Endothelial cell of umbilical vein (primary cell): ENCODE measurements around the gene CA11. TPM values are rescaled to one million over a fixed set of nuclear protein-coding genes. Genes with fewer than 3 reads are reported as not detected.

ENCODE experiments used
- BruUV-seq: library from RNA; stranded (reverse); fragments of 400-500 nt; replicated peaks from 2 replicates; lab custom pipeline; 2021; lab: Mats Ljungman, UMichigan
- CTCF ChIA-PET: fragments of 300-600, 350-600 bp; sonication (Branson Sonifier 250); formaldehyde crosslinking; loops from one replicate; lab custom pipeline; 2021; ENCODE audit warnings: antibody characterized with exemption, inconsistent platforms; lab: Charles Lee
- POLR2A ChIA-PET: fragments of 300-600, 350-600 bp; sonication (Branson Sonifier 250); formaldehyde crosslinking; loops from one replicate; lab custom pipeline; 2021; ENCODE audit warnings: antibody characterized with exemption, inconsistent platforms; lab: Charles Lee
- DNase-seq: peaks from one replicate; pipeline ENCODE4 v3.0.0-alpha.2; 2011; ENCODE audit warnings: low read depth, low spot score
- FAIRE-seq: peaks from 2 replicates; lab custom pipeline; 2011; peaks lifted over from hg19 to GRCh38; lab: Jason Lieb, UNC
- H2AFZ ChIP-seq: 2 replicates; pipeline ENCODE4 v1.6.0; 2012; ENCODE audit warnings: low read depth, low read length, control low read depth, inconsistent platforms
- H3K27ac ChIP-seq: 2 replicates; pipeline ENCODE4 v1.5.1; 2011; ENCODE audit warnings: low read depth, mild to moderate bottlenecking, control low read depth, low read length, moderate library complexity; ENCODE audit not compliant: insufficient read depth
- H3K27me3 ChIP-seq, 2 experiments: 2 replicates each; pipeline versions ENCODE4 v1.6.0 to v1.6.1; 2011; ENCODE audit warnings: low read length in 2 of 2, mixed read lengths in 1 of 2; ENCODE audit not compliant: control insufficient read depth in 2 of 2, insufficient read depth in 2 of 2
- H3K36me3 ChIP-seq, 2 experiments: 2 replicates in 1 of 2; 3 replicates in 1 of 2; pipeline ENCODE4 v1.5.1; 2011; ENCODE audit warnings: low read length in 2 of 2, mild to moderate bottlenecking in 1 of 2, moderate library complexity in 1 of 2; ENCODE audit not compliant: control insufficient read depth in 2 of 2, insufficient read depth in 2 of 2; ENCODE audit errors: extremely low read depth in 1 of 2
- H3K4me1 ChIP-seq: 3 replicates; pipeline ENCODE4 v1.5.1; 2011; ENCODE audit warnings: mild to moderate bottlenecking, low read length; ENCODE audit not compliant: control insufficient read depth, insufficient read depth; ENCODE audit errors: extremely low read depth
- H3K4me2 ChIP-seq: 2 replicates; pipeline ENCODE4 v1.6.1; 2011; ENCODE audit warnings: low read length, control low read depth, mixed read lengths; ENCODE audit not compliant: insufficient read depth
- H3K4me3 ChIP-seq, 3 experiments: fragments of 200-600 bp in 1 of 3; sonication (generic), shearing (Covaris generic) in 1 of 3; replicated peaks in 1 of 3; 2 replicates each; pipeline ENCODE4 v1.5.1; 2011 to 2016; ENCODE audit warnings: control low read depth in 3 of 3, low read length in 3 of 3, mild to moderate bottlenecking in 2 of 3, inconsistent platforms in 1 of 3, low read depth in 1 of 3, moderate library complexity in 1 of 3; ENCODE audit not compliant: insufficient read depth in 1 of 3
- H3K79me2 ChIP-seq: 2 replicates; pipeline ENCODE4 v1.6.0; 2012; ENCODE audit warnings: low read length, inconsistent platforms; ENCODE audit not compliant: control insufficient read depth, insufficient read depth
- H3K9ac ChIP-seq: replicated peaks from 2 replicates; pipeline ENCODE3; 2011; ENCODE audit warnings: low read length, control low read depth; ENCODE audit not compliant: insufficient read depth; ENCODE audit errors: extremely low read depth
- H3K9me1 ChIP-seq: replicated peaks from 3 replicates; pipeline ENCODE4 v1.6.0; 2011; ENCODE audit warnings: mild to moderate bottlenecking, low read length; ENCODE audit not compliant: control insufficient read depth, insufficient read depth; ENCODE audit errors: extremely low read depth
- H3K9me3 ChIP-seq: replicated peaks from 2 replicates; pipeline ENCODE4 v1.5.1; 2012; ENCODE audit warnings: low read length, inconsistent platforms; ENCODE audit not compliant: control insufficient read depth, insufficient read depth
- H4K20me1 ChIP-seq: replicated peaks from 2 replicates; pipeline ENCODE3; 2011; ENCODE audit warnings: mild to moderate bottlenecking, low read length; ENCODE audit not compliant: control insufficient read depth, insufficient read depth; ENCODE audit errors: extremely low read depth
- EZH2 ChIP-seq: IDR thresholded peaks from 2 replicates; pipeline ENCODE4 v1.6.1; 2012; ENCODE audit warnings: borderline replicate concordance, low read depth, mild to moderate bottlenecking, moderate library complexity, low read length, inconsistent platforms; ENCODE audit not compliant: severe bottlenecking
- FOS ChIP-seq: IDR thresholded peaks from 2 replicates; pipeline ENCODE4 v1.6.1; 2011; ENCODE audit warnings: mild to moderate bottlenecking, low read length, moderate library complexity, borderline replicate concordance; ENCODE audit not compliant: insufficient read depth
- GATA2 ChIP-seq: IDR thresholded peaks from 2 replicates; pipeline ENCODE4 v1.7.0; 2011; ENCODE audit warnings: low read depth, mild to moderate bottlenecking, moderate library complexity, mixed read lengths, low read length; ENCODE audit not compliant: insufficient read length, insufficient read depth
- JUN ChIP-seq: IDR thresholded peaks from 2 replicates; pipeline ENCODE4 v1.6.1; 2011; ENCODE audit warnings: borderline replicate concordance, low read depth; ENCODE audit not compliant: insufficient read length, insufficient read depth
- MYC ChIP-seq: IDR thresholded peaks from one replicate; pipeline ENCODE4 v1.6.1; 2011; ENCODE audit warnings: mild to moderate bottlenecking, low read depth, low read length
- POLR2A ChIP-seq: IDR thresholded peaks from 2 replicates; pipeline ENCODE4 v1.6.1; 2012; ENCODE audit warnings: low read depth, mild to moderate bottlenecking, control low read depth, low read length
- dilution Hi-C: fragments of 300-500 bp; cut with MboI; formaldehyde crosslinking; loops from one replicate; pipeline ENCODE4 v1.15.0; 2019; ENCODE audit warnings: low sequenced_read_pairs; ENCODE audit not compliant: extremely low pct_ligation_motif_present
- intact Hi-C: fragments of 100-400 bp; cut with micrococcal nuclease; formaldehyde crosslinking; loops from one replicate; pipeline ENCODE4 v1.10.0; 2022
- polyA plus RNA-seq, 4 experiments: library from polyadenylated mRNA; depleted of rRNA in 3 of 4; stranded (reverse) in 3 of 4; unstranded in 1 of 4; fragments of >200 nt; gene quantifications; 2 replicates each; pipeline versions ENCODE4 v1.2.1 to v1.2.3, GENCODE V29; 2011 to 2012; ENCODE audit warnings: missing spikeins in 1 of 4
- total RNA-seq: library from RNA; stranded (reverse); gene quantifications from 2 replicates; pipeline ENCODE4 v1.2.3, GENCODE V29; 2021
- TF ChIP-seq, protein P1 (sequence below), 2 donors: IDR thresholded peaks; 1 replicate in 1 of 2; 2 replicates in 1 of 2; pipeline ENCODE4 v1.5.1; 2011; ENCODE audit warnings: low read length in 2 of 2, mild to moderate bottlenecking in 2 of 2, moderate library complexity in 2 of 2, control low read depth in 1 of 2, inconsistent platforms in 1 of 2, low read depth in 1 of 2; ENCODE audit not compliant: insufficient read depth in 1 of 2; ENCODE audit errors: extremely low read depth in 1 of 2
- TF ChIP-seq, protein P2 (sequence below): IDR thresholded peaks from 2 replicates; pipeline ENCODE4 v1.6.1; 2011; ENCODE audit not compliant: insufficient read depth, insufficient read length

The CA11 gene
- total and polyA plus RNA-seq, 2 donors (not counting 3 experiments of a cell fraction or from before 2014, with no cell fraction given) = 2.8 to 4.7 TPM

DNA sequence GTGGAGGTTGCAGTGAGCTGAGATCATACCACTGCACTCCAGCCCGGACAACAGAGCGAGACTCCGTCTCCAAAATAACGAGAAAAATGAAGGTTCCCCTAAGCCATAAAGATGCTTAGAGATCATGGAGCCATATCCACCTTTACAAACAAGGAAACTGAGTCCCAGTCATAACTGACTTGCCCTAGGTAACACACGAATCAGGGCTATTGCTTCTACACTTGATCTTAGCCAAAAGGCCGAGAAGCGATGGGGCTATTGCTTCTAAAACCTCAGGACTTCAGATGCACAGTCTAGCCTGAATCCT is 12.0 kb downstream of the CA11 start:
- no peaks in the 10 kb centered on the region for H3K79me2 ChIP-seq
- FAIRE-seq (no peak), DNase-seq (no peak)
- no TSS peak for BruUV-seq
- TF ChIP-seq, protein P1, sequence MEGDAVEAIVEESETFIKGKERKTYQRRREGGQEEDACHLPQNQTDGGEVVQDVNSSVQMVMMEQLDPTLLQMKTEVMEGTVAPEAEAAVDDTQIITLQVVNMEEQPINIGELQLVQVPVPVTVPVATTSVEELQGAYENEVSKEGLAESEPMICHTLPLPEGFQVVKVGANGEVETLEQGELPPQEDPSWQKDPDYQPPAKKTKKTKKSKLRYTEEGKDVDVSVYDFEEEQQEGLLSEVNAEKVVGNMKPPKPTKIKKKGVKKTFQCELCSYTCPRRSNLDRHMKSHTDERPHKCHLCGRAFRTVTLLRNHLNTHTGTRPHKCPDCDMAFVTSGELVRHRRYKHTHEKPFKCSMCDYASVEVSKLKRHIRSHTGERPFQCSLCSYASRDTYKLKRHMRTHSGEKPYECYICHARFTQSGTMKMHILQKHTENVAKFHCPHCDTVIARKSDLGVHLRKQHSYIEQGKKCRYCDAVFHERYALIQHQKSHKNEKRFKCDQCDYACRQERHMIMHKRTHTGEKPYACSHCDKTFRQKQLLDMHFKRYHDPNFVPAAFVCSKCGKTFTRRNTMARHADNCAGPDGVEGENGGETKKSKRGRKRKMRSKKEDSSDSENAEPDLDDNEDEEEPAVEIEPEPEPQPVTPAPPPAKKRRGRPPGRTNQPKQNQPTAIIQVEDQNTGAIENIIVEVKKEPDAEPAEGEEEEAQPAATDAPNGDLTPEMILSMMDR (IDR thresholded peaks at IDR 0.05; ENCODE audit: extremely low read depth in 1 of 2, insufficient read depth in 1 of 2, low read depth in 1 of 2, low read length in 2 of 2) = no peak
- TF ChIP-seq EZH2 (no peak), FOS (no peak), MYC (no peak), JUN (no peak), POLR2A (no peak), GATA2 (no peak)
- TF ChIP-seq, protein P2, sequence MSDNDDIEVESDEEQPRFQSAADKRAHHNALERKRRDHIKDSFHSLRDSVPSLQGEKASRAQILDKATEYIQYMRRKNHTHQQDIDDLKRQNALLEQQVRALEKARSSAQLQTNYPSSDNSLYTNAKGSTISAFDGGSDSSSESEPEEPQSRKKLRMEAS = no peak
- peaks cover 39% of the 10 kb centered on the region for H3K4me1 ChIP-seq
- peaks cover 3 to 11% of the 10 kb centered on the region in 2 experiments for H3K27me3 ChIP-seq
- no peaks in the 10 kb centered on the region for H3K36me3 ChIP-seq
- dilution Hi-C loops (no loop called here), intact Hi-C loops (loop anchor here (10.0 kb wide), 1 partner anchor 361 kb away; the partner anchor contains the start of genes GYS1 and RUVBL2)
- no peaks in the 10 kb centered on the region for H3K9me3 ChIP-seq
- no peaks in the 10 kb centered on the region for H3K9me1 ChIP-seq
- ChIA-PET CTCF (interaction anchor here (1.0 kb wide), 1 partner anchor 12 kb away, joined by 3 read pairs; the partner anchor contains the start of gene CA11), POLR2A (interaction anchor here (0.9 kb wide), 1 partner anchor 15 kb away, joined by 4 read pairs; the partner anchor contains the start of genes RPL18 and SPHK2)
- H3K4me2 ChIP-seq = peak overlapping the region; percentile 26
- H3K27ac ChIP-seq = no peak overlapping the region
- peak overlapping the region; percentile 36 for H2AFZ ChIP-seq
- H3K9ac ChIP-seq = no peak overlapping the region
- H3K4me3 ChIP-seq = no peak overlapping the region
- H4K20me1 ChIP-seq = no peaks in the 10 kb centered on the region
